CD4-positive, alpha-beta T cell treated with Interleukin-2 at 100 ng/mL for 4 hours (primary cell): ENCODE results near the gene APOO.

ENCODE experiments used
- DNase-seq: peaks from one replicate; pipeline ENCODE4 v3.0.0-alpha.2; 2020; ENCODE audit warnings: low spot score

APOO gene

DNA sequence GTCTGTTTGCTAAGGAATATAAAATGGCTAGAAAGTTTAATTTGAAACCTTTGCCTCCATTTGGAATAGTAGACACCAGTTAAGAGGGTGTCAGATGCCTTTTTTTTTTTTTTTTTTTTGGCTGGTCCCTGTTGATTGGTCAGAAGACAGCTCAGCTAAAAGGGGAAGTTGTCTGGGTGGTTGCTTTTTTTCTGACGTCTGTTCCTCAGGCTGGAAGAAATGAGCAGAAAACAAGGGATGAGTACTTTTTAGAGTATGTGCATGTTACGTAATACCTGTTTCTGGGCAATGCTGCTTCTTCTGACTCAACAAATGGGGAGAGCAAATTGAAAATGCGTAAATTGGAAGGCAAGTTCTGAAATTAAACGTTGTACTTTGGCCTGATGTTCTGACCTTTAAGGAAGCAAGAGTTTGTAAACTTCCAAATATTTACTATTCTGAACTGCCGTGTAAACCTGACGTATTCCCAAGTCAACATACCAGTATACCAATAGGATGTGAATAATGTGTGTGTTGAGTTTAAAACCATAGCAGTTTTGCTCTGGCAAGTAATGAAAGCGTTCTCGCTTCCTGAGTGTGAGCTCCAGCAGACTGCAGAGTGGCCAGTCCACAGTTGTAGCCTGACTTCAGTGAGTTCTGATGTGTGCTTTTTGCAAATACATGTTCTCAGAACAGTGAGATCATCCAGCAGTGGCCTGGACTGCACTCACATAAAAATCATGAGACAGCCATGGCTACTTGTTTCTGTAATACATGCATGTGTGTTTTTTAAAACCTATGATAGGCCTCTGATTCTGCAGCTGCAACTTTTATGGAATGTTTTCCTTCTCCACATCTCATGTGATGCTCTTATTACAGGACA, 123.0 kb downstream of the APOO start:
- no peak for DNase-seq

DNA sequence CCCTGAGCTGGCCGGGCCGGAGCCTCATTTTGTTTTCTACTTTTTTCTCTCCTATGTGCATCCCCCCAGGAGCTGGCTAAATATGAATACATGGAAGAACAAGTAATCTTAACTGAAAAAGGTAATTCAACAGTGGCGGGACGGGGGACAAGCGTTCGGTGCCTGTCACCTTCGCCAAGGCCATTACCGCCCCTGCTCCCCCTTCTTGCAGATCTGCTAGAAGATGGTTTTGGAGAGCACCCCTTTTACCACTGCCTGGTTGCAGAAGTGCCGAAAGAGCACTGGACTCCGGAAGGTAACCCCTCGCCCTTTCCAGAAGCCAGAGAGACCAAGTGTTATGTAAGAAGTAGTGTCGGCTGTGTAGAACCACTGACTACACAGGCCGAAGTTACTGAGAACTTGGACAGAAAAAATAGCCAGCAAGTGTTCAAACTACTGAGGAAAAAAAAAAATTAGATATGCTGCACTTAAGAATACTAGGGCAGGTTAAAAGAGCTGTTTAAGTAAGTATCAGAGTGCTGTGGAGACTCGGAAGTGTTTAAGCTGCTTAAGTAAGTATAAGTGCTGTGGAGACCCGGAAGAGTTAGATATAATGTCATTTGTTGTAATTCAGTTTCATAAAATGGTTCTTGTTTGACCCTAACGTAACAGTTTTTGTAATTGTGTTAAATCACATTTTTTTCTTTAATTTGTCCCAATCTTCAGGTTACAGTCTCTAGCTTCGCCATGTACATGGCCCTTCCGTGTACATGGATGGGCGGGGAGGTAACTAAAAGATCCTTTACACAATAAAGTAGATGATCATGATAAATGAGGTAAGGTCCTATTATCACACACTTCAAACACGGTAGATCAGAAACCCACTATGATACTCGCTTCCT, 123.9 kb downstream of the APOO start:
- DNase-seq, result no peak
